WERI-Rb-1 (cell line): ENCODE measurements around the gene TRIB2.

ENCODE experiments used
- DNase-seq: peaks from one replicate; pipeline ENCODE4 v3.0.0-alpha.2; 2020
- H3K27ac ChIP-seq: fragments of 250-450 bp; sonication (Bioruptor Pico); 2 replicates; pipeline ENCODE4 v1.5.1; 2020; ENCODE audit warnings: mild to moderate bottlenecking, moderate library complexity
- H3K27me3 ChIP-seq: fragments of 250-450 bp; sonication (Bioruptor Pico); 2 replicates; pipeline ENCODE4 v1.5.1; 2021; ENCODE audit warnings: mild to moderate bottlenecking, low read depth, moderate library complexity; ENCODE audit not compliant: insufficient read depth, severe bottlenecking
- H3K36me3 ChIP-seq: fragments of 250-450 bp; sonication (Bioruptor Pico); 2 replicates; pipeline ENCODE4 v1.5.1; 2020; ENCODE audit warnings: mild to moderate bottlenecking, moderate library complexity
- H3K4me3 ChIP-seq: 2 replicates; pipeline ENCODE4 v1.5.1; 2011; ENCODE audit warnings: low read depth, mild to moderate bottlenecking, control low read depth, low read length
- H3K9me3 ChIP-seq: fragments of 250-450 bp; sonication (Bioruptor Pico); 2 replicates; pipeline ENCODE4 v1.5.1; 2021; ENCODE audit warnings: mild to moderate bottlenecking, moderate library complexity; ENCODE audit not compliant: severe bottlenecking
- CTCF ChIP-seq: IDR thresholded peaks from 2 replicates; pipeline ENCODE4 v1.5.1; 2011; ENCODE audit warnings: low read depth, mild to moderate bottlenecking, control low read depth, inconsistent platforms, low read length

Gene TRIB2

GRCh38 chr2:12734914-12735654 is 18.3 kb downstream of the TRIB2 start:
- no peak for TF ChIP-seq CTCF
- Histone ChIP-seq H3K4me3 (no peak overlapping the region), H3K27me3 (no peaks in the 10 kb centered on the region), H3K36me3 (no peaks in the 10 kb centered on the region), H3K27ac (no peak overlapping the region), H3K9me3 (no peaks in the 10 kb centered on the region)
- no peak for DNase-seq

DNA sequence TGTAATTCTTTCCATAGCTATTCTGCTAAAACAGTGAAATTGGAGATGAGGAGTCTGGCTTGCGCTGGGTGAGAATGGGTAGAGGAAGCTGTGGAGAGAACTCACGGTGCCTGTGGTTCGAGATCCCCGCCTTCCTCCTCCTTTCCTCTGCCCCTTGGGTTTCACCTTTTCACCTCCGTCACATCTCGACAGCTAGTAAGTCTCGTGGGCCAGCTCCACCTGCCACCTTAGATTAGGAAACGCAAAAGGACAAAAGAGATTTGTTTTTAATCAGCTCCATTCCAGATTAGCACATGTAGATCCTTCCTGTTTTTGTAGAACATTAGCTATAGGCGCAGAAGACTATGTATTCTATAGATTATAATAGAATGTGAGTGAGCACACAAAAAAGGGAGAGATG is 20.6 kb downstream of the TRIB2 start:
- Histone ChIP-seq H3K36me3 (no peaks in the 10 kb centered on the region), H3K27ac (no peak overlapping the region), H3K9me3 (no peaks in the 10 kb centered on the region), H3K27me3 (no peaks in the 10 kb centered on the region), H3K4me3 (no peak overlapping the region)
- peak; percentile 36 for DNase-seq
- no peak for TF ChIP-seq CTCF

- Histone ChIP-seq H3K9me3 (no peaks in the 10 kb centered on the region), H3K36me3 (no peaks in the 10 kb centered on the region), H3K4me3 (no peak overlapping the region), H3K27ac (no peak overlapping the region), H3K27me3 (no peaks in the 10 kb centered on the region)
- no peak for TF ChIP-seq CTCF
- DNase-seq = no peak
These were observed 21.2 kb downstream of the TRIB2 start for GRCh38 chr2:12737738-12738485.

- DNase-seq = no peak
- Histone ChIP-seq H3K27ac (no peak overlapping the region), H3K27me3 (no peaks in the 10 kb centered on the region), H3K36me3 (no peaks in the 10 kb centered on the region), H3K9me3 (no peaks in the 10 kb centered on the region), H3K4me3 (no peak overlapping the region)
- TF ChIP-seq CTCF = no peak
These were observed 23.1 kb downstream of the TRIB2 start for GRCh38 chr2:12739721-12740254.

DNA sequence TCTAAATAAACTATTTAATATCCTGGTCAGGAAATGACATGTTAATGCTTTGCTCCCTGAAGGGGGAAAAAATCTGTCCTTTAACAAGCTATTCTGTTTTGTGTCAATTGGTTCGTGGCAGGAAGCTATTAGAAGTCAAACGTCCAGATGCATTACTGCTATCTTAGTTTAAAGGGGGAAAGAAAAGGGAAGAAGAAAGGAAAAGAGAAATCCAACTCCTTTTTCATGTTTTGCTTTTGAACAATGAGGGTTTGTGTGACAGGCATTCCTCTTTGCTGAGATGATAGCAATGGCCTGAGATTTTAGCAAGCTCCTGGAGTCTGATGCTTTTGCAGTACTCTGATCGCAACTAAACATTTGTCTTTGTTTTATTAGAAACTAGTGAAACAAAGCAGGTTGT is 24.6 kb downstream of the TRIB2 start:
- no peaks in the 10 kb centered on the region for H3K9me3 ChIP-seq
- H3K27me3 ChIP-seq = no peaks in the 10 kb centered on the region
- no peak for DNase-seq
- no peak for TF ChIP-seq CTCF
- no peak overlapping the region for H3K27ac ChIP-seq
- H3K4me3 ChIP-seq = no peak overlapping the region
- no peaks in the 10 kb centered on the region for H3K36me3 ChIP-seq
